Measurements from ENCODE around the gene WDR13. TPM values are rescaled to one million over a fixed set of nuclear protein-coding genes. Genes with fewer than 3 reads are reported as not detected.

The WDR13 gene
- total RNA-seq, 1 donor from 2014 or later: 121 TPM

DNA sequence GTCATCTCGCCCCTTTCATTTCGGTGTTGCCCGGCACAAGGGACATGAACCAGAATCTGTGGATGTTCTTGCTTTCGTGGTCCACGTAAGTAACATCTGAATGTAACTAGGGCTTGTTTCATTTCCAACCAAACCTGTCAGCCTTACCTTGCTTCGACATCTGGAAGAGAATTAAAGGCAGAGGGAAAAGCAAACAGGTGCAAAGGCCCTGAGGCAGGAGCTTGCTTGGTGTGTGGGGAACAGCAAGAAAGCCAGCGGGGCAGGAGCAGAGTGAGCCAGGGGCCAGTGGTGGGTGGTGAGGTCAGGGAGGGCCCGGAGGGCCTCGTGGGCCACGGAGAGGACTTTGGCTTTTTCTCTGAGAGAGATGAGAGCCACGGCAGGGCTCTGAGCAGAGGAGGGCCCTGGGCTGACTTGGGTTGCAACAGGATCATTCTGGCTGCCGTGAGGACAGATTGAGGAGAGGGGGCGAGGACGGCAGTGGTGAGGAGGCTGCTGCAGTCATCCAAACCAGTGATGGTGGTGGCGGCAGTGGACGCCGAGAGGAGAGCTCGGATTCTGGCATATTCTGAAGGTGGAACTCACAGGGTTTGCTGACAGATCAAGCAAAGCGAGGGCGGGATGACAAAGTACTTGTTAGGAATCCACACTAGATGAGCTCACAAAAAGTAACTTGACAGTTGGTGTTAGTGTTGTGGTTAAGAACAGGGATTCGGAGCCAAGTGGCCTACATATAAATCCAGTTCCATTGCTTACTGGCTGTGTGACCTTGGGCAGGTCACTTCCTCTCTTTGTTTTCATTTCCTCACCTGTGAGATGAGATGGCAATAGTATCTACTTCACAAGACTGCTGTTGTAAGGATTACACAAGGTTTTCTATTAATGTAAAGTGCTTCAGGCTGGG lies 6.8 kb upstream of the WDR13 start:
- FAIRE-seq: no peak
- no peak overlapping the region for H3K4me3 ChIP-seq (ENCODE audit: low read depth, low read length)
- no peak for TF ChIP-seq CTCF (IDR thresholded peaks at IDR 0.05; ENCODE audit: insufficient read depth, low read length, severe bottlenecking)
- H3K27me3 ChIP-seq (ENCODE audit: control insufficient read depth, insufficient read depth, low read length): no peaks in the 10 kb centered on the region
- no peaks in the 10 kb centered on the region for H3K36me3 ChIP-seq (ENCODE audit: control insufficient read depth, insufficient read depth, low read length)
- no peak for DNase-seq (ENCODE audit: low read depth)

DNA sequence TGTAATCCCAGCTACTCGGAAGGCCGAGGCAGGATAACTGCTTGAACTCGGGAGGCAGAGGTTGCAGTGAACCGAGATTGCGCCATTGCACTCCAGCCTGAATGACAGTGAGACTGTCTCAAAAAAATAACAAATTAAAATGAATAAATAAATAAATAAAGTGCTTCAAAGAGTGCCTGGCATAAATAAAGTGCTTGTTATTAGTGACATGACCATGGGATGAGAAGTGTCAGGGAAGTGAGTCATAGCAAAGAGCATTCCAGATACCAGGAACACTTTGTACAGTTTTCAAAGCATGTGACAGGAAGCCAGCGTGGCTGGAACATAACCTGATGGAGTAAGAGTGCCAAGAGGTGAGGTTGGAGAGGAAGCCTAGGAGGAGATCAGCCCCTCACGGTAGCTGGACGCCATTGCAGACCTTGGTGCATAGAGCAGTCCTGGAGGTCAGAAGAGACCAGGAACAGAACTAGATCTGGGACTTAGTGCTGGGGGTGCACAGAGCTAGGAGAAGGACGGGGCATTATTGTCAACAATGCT lies 6.0 kb upstream of the WDR13 start:
- FAIRE-seq: no peak
- no peaks in the 10 kb centered on the region for H3K36me3 ChIP-seq (ENCODE audit: control insufficient read depth, insufficient read depth, low read length)
- H3K27me3 ChIP-seq (ENCODE audit: control insufficient read depth, insufficient read depth, low read length): no peaks in the 10 kb centered on the region
- H3K4me3 ChIP-seq (ENCODE audit: low read depth, low read length): no peak overlapping the region
- peak; percentile 13 for TF ChIP-seq CTCF (IDR thresholded peaks at IDR 0.05; ENCODE audit: insufficient read depth, low read length, severe bottlenecking)
- DNase-seq (ENCODE audit: low read depth): peak; percentile 82

GRCh38 chrX:48592971-48593370 lies 4.3 kb upstream of the WDR13 start:
- no peak overlapping the region for H3K4me3 ChIP-seq (ENCODE audit: low read depth, low read length)
- no peaks in the 10 kb centered on the region for H3K36me3 ChIP-seq (ENCODE audit: control insufficient read depth, insufficient read depth, low read length)
- FAIRE-seq (no peak), DNase-seq (ENCODE audit: low read depth) (no peak)
- H3K27me3 ChIP-seq (ENCODE audit: control insufficient read depth, insufficient read depth, low read length): no peaks in the 10 kb centered on the region
- TF ChIP-seq CTCF (IDR thresholded peaks at IDR 0.05; ENCODE audit: insufficient read depth, low read length, severe bottlenecking): no peak

- no peak for FAIRE-seq
- Histone ChIP-seq H3K27me3 (ENCODE audit: control insufficient read depth, insufficient read depth, low read length) (no peaks in the 10 kb centered on the region), H3K36me3 (ENCODE audit: control insufficient read depth, insufficient read depth, low read length) (peaks cover 12% of the 10 kb centered on the region), H3K4me3 (ENCODE audit: low read depth, low read length) (no peak overlapping the region)
- DNase-seq (ENCODE audit: low read depth): no peak
- TF ChIP-seq CTCF (IDR thresholded peaks at IDR 0.05; ENCODE audit: insufficient read depth, low read length, severe bottlenecking): no peak
Observed at GRCh38 chrX:48595929-48596328, 1.4 kb upstream of the WDR13 start.

DNA sequence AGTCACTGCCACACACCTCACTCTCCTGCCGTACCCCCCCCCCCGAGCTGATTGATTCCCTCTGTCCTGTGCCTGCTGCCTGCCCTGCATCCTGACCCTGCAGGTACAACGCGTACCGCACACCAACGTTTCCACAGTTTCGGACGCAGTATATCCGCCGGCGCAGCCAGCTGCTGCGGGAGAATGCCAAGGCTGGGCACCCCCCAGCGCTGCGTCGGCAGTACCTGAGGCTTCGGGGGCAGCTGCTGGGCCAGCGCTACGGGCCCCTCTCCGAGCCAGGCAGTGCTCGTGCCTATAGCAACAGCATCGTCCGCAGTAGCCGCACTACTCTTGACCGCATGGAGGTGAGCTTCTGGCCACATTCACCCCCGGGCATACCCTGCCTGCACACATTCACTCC lies 1.3 kb downstream of the WDR13 start:
- Histone ChIP-seq H3K36me3 (ENCODE audit: control insufficient read depth, insufficient read depth, low read length) (peaks cover 25% of the 10 kb centered on the region), H3K4me3 (ENCODE audit: low read depth, low read length) (peak overlapping the region; percentile 67), H3K27me3 (ENCODE audit: control insufficient read depth, insufficient read depth, low read length) (no peaks in the 10 kb centered on the region)
- no peak for TF ChIP-seq CTCF (IDR thresholded peaks at IDR 0.05; ENCODE audit: insufficient read depth, low read length, severe bottlenecking)
- FAIRE-seq (no peak), DNase-seq (ENCODE audit: low read depth) (no peak)
